Measurements from ENCODE around the gene NFU1. TPM values are rescaled to one million over a fixed set of nuclear protein-coding genes. Genes with fewer than 3 reads are reported as not detected.

NFU1 gene
- total RNA-seq, 1 donor from 2014 or later = 42.9 TPM

DNA sequence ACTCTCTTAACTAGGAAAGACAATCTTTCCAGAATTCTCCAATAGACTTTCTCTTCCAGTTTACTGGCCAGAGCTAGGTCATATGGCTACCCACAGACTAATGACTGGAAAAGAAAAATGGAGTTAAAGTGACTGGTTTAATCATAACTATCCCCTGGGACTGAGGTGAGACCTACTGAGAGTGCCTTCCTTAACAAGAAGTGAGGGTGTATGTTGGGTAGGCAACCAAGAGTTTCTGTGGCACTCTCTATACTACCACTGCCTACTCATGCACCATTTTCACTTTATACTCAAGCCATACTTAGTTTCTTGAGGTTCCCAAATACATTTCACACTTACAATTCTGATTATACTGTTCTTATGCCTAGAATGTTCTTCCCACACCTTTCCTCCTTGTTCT is 43.3 kb downstream of the NFU1 start:
- Histone ChIP-seq H3K4me1 (no peaks in the 10 kb centered on the region), H3K4me3 (no peak overlapping the region), H3K36me3 (peaks cover 41% of the 10 kb centered on the region), H3K27me3 (no peaks in the 10 kb centered on the region), H3K9me3 (no peaks in the 10 kb centered on the region), H3K27ac (no peak overlapping the region)
- ATAC-seq = no peak
- no peak for DNase-seq
- intact Hi-C loops (cut with DNase I) = no loop called here
- TF ChIP-seq, protein P1, sequence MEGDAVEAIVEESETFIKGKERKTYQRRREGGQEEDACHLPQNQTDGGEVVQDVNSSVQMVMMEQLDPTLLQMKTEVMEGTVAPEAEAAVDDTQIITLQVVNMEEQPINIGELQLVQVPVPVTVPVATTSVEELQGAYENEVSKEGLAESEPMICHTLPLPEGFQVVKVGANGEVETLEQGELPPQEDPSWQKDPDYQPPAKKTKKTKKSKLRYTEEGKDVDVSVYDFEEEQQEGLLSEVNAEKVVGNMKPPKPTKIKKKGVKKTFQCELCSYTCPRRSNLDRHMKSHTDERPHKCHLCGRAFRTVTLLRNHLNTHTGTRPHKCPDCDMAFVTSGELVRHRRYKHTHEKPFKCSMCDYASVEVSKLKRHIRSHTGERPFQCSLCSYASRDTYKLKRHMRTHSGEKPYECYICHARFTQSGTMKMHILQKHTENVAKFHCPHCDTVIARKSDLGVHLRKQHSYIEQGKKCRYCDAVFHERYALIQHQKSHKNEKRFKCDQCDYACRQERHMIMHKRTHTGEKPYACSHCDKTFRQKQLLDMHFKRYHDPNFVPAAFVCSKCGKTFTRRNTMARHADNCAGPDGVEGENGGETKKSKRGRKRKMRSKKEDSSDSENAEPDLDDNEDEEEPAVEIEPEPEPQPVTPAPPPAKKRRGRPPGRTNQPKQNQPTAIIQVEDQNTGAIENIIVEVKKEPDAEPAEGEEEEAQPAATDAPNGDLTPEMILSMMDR (IDR thresholded peaks at IDR 0.05) = no peak

DNA sequence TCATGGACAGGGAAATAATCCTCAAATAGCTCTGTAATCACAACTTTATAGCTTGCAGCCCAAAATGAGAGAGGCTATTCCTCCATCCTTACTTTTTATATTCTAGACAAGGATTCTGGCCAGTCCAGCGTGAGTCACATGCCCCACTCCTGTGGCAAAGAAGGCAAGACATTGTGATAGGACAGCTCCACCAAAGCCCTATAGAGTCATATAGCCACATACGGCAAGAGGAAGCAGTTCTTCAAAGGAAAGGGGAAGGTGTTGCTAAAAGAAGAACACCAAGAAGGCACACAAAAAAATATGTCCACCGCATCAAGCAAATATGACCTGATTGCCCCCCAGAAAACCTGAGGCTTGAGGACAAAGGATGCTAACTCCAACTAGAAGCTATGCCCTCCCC is 46.8 kb downstream of the NFU1 start:
- ATAC-seq = no peak
- TF ChIP-seq, protein P1 (IDR thresholded peaks at IDR 0.05) = no peak
- no peak for DNase-seq

DNA sequence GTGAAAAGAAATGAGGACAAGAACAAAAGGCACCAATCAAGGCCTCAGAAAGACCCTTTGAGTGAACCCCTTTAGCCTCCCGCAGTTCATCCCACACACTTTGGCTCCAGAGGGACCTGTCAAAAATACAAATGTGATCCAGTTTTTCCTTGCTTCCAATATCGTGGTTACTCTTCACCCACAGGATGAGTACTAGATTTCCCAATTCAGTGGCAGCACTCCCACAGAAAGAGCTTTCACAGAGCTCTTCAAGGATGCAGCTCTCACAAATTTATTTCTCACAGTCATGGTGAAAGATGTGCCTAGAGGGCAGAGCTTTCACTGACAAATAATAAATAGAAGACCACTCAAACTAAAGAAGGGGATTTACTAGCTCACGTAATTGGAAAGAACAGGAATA is 47.2 kb downstream of the NFU1 start:
- Histone ChIP-seq H3K36me3 (peaks cover 14% of the 10 kb centered on the region), H3K27ac (no peak overlapping the region), H3K4me1 (peaks cover 13% of the 10 kb centered on the region), H3K9me3 (no peaks in the 10 kb centered on the region), H3K4me3 (no peak overlapping the region), H3K27me3 (no peaks in the 10 kb centered on the region)
- no peak for DNase-seq
- no peak for ATAC-seq
- intact Hi-C loops (cut with DNase I) = no loop called here
- TF ChIP-seq, protein P1 (IDR thresholded peaks at IDR 0.05) = no peak

More for the DNA sequence above, 46.8 kb downstream of the NFU1 start:
- Histone ChIP-seq H3K27me3 (no peaks in the 10 kb centered on the region), H3K27ac (no peak overlapping the region), H3K4me3 (no peak overlapping the region), H3K9me3 (no peaks in the 10 kb centered on the region), H3K36me3 (peaks cover 14% of the 10 kb centered on the region), H3K4me1 (peaks cover 8% of the 10 kb centered on the region)
- intact Hi-C loops (cut with DNase I) = no loop called here

DNA sequence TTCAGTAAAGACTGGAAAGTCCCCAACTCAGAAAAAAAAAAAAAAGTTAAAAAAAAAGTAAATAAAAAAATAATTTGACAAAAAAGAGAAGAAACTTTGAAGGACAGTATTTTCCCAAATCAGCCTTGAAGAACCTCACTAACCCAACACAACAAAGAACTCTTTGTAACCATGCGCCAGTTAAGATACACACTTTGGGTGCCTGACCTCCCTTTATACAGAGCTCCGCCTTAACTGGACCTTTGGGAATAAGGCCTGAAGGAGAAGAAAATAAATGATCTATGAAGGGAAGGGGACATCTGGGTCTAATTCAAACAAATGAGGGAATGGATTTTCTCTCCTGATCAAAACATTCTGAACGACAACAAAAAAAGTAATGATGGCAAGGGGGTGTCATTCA is 48.0 kb downstream of the NFU1 start:
- no peak overlapping the region for H3K27ac ChIP-seq
- ATAC-seq = no peak
- TF ChIP-seq, protein P1 (IDR thresholded peaks at IDR 0.05) = no peak
- H3K27me3 ChIP-seq = no peaks in the 10 kb centered on the region
- H3K9me3 ChIP-seq = no peaks in the 10 kb centered on the region
- DNase-seq = no peak
- peaks cover 13% of the 10 kb centered on the region for H3K4me1 ChIP-seq
- intact Hi-C loops (cut with DNase I) = no loop called here
- H3K4me3 ChIP-seq = no peak overlapping the region
- peaks cover 7% of the 10 kb centered on the region for H3K36me3 ChIP-seq

DNA sequence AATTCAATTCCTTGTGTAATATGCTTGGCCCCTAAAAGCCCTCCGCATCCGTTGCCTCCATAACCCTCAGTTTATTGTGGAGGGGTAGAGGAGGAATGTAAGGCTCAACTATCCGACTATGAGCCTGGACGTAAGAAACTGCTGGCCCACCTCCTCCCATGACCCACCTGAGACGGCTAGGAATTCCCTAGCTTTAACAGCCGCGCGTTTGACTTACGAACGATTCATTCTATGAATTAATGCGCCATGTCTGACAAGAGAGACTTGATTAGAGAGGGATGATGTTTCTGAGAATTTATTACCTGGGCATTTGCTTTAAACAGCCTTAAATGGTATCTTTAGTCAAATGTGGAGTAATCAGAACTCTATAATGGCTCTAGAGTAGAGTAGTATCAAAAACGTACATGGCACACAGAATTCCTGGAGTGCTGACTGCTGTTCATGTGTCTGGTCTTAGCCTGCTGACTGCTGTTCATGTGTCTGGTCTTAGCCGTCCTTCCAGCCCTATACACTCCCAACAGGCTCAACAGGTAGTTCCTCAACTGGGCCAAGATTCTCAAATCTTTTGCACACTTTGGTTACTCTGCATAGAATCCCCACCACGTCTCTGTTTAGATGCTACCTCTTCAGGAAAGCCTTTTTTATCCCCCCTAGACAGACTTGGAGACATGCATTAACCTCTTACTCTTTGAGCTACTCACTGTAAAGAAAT is 49.3 kb downstream of the NFU1 start:
- H3K27ac ChIP-seq = peak overlapping the region; percentile 84
- no peaks in the 10 kb centered on the region for H3K36me3 ChIP-seq
- TF ChIP-seq, protein P1 (IDR thresholded peaks at IDR 0.05) = no peak
- intact Hi-C loops (cut with DNase I) = no loop called here
- H3K4me3 ChIP-seq = peak overlapping the region; percentile 88
- no peaks in the 10 kb centered on the region for H3K27me3 ChIP-seq
- H3K4me1 ChIP-seq = peaks cover 24% of the 10 kb centered on the region
- no peaks in the 10 kb centered on the region for H3K9me3 ChIP-seq
- DNase-seq (no peak), ATAC-seq (no peak)

Measured in upper lobe of right lung (tissue), 1 donor.